A673 (cell line): ENCODE results near the gene SERPINB1. TPM values are rescaled to one million over a fixed set of nuclear protein-coding genes. Genes with fewer than 3 reads are reported as not detected.

Source experiments
- BruUV-seq: library from RNA; stranded (reverse); fragments of 400-500 nt; replicated peaks from 2 replicates; lab custom pipeline; 2021; lab: Mats Ljungman, UMichigan
- CTCF ChIA-PET: fragments of 300-600 bp; sonication (Branson Sonifier 250); formaldehyde crosslinking; loops from one replicate; lab custom pipeline; 2022; ENCODE audit warnings: antibody characterized with exemption; lab: Charles Lee
- POLR2A ChIA-PET: fragments of 300-600 bp; sonication (Branson Sonifier 250); formaldehyde crosslinking; loops from one replicate; lab custom pipeline; 2022; ENCODE audit warnings: antibody characterized with exemption; ENCODE audit not compliant: low non-redundant PET; lab: Charles Lee
- DNase-seq: peaks from one replicate; pipeline ENCODE4 v3.0.0-alpha.2; 2015; ENCODE audit warnings: low spot score
- H3K27ac ChIP-seq: fragments of 200-600 bp; sonication (generic); 2 replicates; pipeline ENCODE4 v1.5.1; 2016; ENCODE audit warnings: mixed run types, low read depth, mild to moderate bottlenecking, mixed read lengths, antibody characterized with exemption, low read length; ENCODE audit not compliant: poor library complexity, severe bottlenecking
- H3K27me3 ChIP-seq: fragments of 200-600 bp; sonication (generic); replicated peaks from 2 replicates; pipeline ENCODE4 v1.6.1; 2017; ENCODE audit warnings: mixed run types, low read depth, mild to moderate bottlenecking, mixed read lengths, antibody characterized with exemption, low read length; ENCODE audit not compliant: insufficient read depth, poor library complexity
- H3K36me3 ChIP-seq: fragments of 200-600 bp; sonication (generic); 2 replicates; pipeline ENCODE4 v1.6.1; 2016; ENCODE audit warnings: mixed run types, mild to moderate bottlenecking, mixed read lengths, antibody characterized with exemption, low read length; ENCODE audit not compliant: insufficient read depth, poor library complexity, severe bottlenecking
- H3K4me1 ChIP-seq: fragments of 200-600 bp; sonication (generic); 2 replicates; pipeline ENCODE4 v1.6.1; 2017; ENCODE audit warnings: mixed run types, mild to moderate bottlenecking, mixed read lengths, antibody characterized with exemption, low read length; ENCODE audit not compliant: insufficient read depth, poor library complexity, severe bottlenecking
- H3K4me3 ChIP-seq: fragments of 200-600 bp; sonication (generic); 2 replicates; pipeline ENCODE4 v1.5.1; 2016; ENCODE audit warnings: low read depth, mixed run types, mild to moderate bottlenecking, mixed read lengths, low read length; ENCODE audit not compliant: poor library complexity, severe bottlenecking
- H3K9me3 ChIP-seq: fragments of 200-600 bp; sonication (generic); 2 replicates; pipeline ENCODE4 v1.6.1; 2016; ENCODE audit warnings: mixed run types, low read depth, mild to moderate bottlenecking, mixed read lengths, antibody characterized with exemption, low read length; ENCODE audit not compliant: poor library complexity, severe bottlenecking
- CTCF ChIP-seq: fragments of 300-800, 200-600 bp; sonication (generic); conservative IDR thresholded peaks from 2 replicates; pipeline ENCODE4 v1.5.1; 2017; ENCODE audit warnings: low read depth, mild to moderate bottlenecking, antibody characterized with exemption, low read length, moderate library complexity, mixed read lengths
- EZH2 ChIP-seq: fragments of 200-600 bp; sonication (generic); IDR thresholded peaks from 2 replicates; pipeline ENCODE4 v1.6.1; 2017; ENCODE audit warnings: borderline replicate concordance, low read depth, mild to moderate bottlenecking, mixed read lengths, antibody characterized with exemption, low read length; ENCODE audit not compliant: poor library complexity, severe bottlenecking
- intact Hi-C: fragments of 100-400 bp; cut with micrococcal nuclease; formaldehyde crosslinking; loops from one replicate; pipeline ENCODE4 v1.10.0; 2022; ENCODE audit not compliant: unreplicated experiment
- total RNA-seq: library from RNA; stranded (reverse); gene quantifications from 2 replicates; pipeline ENCODE4 v1.2.3, GENCODE V29; 2021

Gene SERPINB1
- total RNA-seq, 1 experiment from 2014 or later = 1.3 TPM

GRCh38 chr6:2819115-2819514, 22.5 kb downstream of the SERPINB1 start:
- no peak overlapping the region for H3K4me3 ChIP-seq
- ChIA-PET CTCF (interaction anchor here (1.0 kb wide), 1 partner anchor 28 kb away, joined by 5 read pairs; no protein-coding TSS in a partner anchor), POLR2A (no interaction called here)
- intact Hi-C loops = no loop called here
- no TSS peak for BruUV-seq
- no peaks in the 10 kb centered on the region for H3K27me3 ChIP-seq
- no peaks in the 10 kb centered on the region for H3K4me1 ChIP-seq
- no peaks in the 10 kb centered on the region for H3K36me3 ChIP-seq
- H3K27ac ChIP-seq = no peak overlapping the region
- no peak for DNase-seq
- H3K9me3 ChIP-seq = peaks cover 7% of the 10 kb centered on the region
- no peak for TF ChIP-seq EZH2

GRCh38 chr6:2818593-2818992, 23.1 kb downstream of the SERPINB1 start:
- Histone ChIP-seq H3K36me3 (no peaks in the 10 kb centered on the region), H3K4me3 (no peak overlapping the region), H3K27ac (no peak overlapping the region), H3K27me3 (no peaks in the 10 kb centered on the region), H3K4me1 (no peaks in the 10 kb centered on the region), H3K9me3 (peaks cover 7% of the 10 kb centered on the region)
- ChIA-PET POLR2A (no interaction called here), CTCF (interaction anchor here (1.0 kb wide), 1 partner anchor 27 kb away, joined by 5 read pairs; no protein-coding TSS in a partner anchor)
- intact Hi-C loops = no loop called here
- TF ChIP-seq EZH2 (no peak), CTCF (no peak)
- no TSS peak for BruUV-seq
- DNase-seq = no peak

- no peak for DNase-seq
- Histone ChIP-seq H3K27ac (no peak overlapping the region), H3K4me3 (no peak overlapping the region), H3K27me3 (no peaks in the 10 kb centered on the region), H3K4me1 (no peaks in the 10 kb centered on the region), H3K9me3 (peaks cover 7% of the 10 kb centered on the region), H3K36me3 (no peaks in the 10 kb centered on the region)
- TF ChIP-seq CTCF = no peak
- no peak for TF ChIP-seq EZH2
- ChIA-PET CTCF (interaction anchor here (1.0 kb wide), 1 partner anchor 26 kb away, joined by 5 read pairs; no protein-coding TSS in a partner anchor), POLR2A (no interaction called here)
- intact Hi-C loops = no loop called here
- no TSS peak for BruUV-seq
Measured at GRCh38 chr6:2817903-2818443, 23.7 kb downstream of the SERPINB1 start.

GRCh38 chr6:2816158-2816557, 25.5 kb downstream of the SERPINB1 start:
- ChIA-PET CTCF (no interaction called here), POLR2A (no interaction called here)
- H3K27ac ChIP-seq = no peak overlapping the region
- BruUV-seq = no TSS peak
- intact Hi-C loops = no loop called here
- H3K4me1 ChIP-seq = no peaks in the 10 kb centered on the region
- no peak overlapping the region for H3K4me3 ChIP-seq
- no peaks in the 10 kb centered on the region for H3K36me3 ChIP-seq
- H3K27me3 ChIP-seq = no peaks in the 10 kb centered on the region
- no peak for DNase-seq
- TF ChIP-seq EZH2 (no peak), CTCF (no peak)
- peaks cover 7% of the 10 kb centered on the region for H3K9me3 ChIP-seq
